Effector memory CD8-positive, alpha-beta T cell (primary cell): ENCODE data around the gene CD47.

Experiments used
- ATAC-seq: fragments of 150-1000 bp; cut with Tn5 transposase; replicated peaks from 2 replicates; pipeline ENCODE4 v1.10.0; 2021; ENCODE audit warnings: mild to moderate bottlenecking, moderate library complexity
- DNase-seq, 3 experiments: peaks; one replicate each; pipeline ENCODE4 v3.0.0; 2021
- H3K27ac Mint-ChIP-seq, 2 donors: one replicate each; pipeline ENCODE4 v1.8.0; 2022; ENCODE audit warnings: mild to moderate bottlenecking in 2 of 2, mixed read lengths in 2 of 2, moderate library complexity in 2 of 2
- H3K27me3 Mint-ChIP-seq, 2 donors: one replicate each; pipeline ENCODE4 v1.8.0; 2022; ENCODE audit warnings: mixed read lengths in 2 of 2
- H3K36me3 Mint-ChIP-seq: one replicate; pipeline ENCODE4 v1.8.0; 2022; ENCODE audit warnings: mild to moderate bottlenecking, moderate library complexity, mixed read lengths; ENCODE audit not compliant: insufficient read depth
- H3K4me1 Mint-ChIP-seq, 2 donors: one replicate each; pipeline ENCODE4 v1.8.0; 2022; ENCODE audit warnings: low read depth in 2 of 2, mixed read lengths in 2 of 2
- H3K4me3 Mint-ChIP-seq, 2 donors: one replicate each; pipeline ENCODE4 v1.8.0; 2022; ENCODE audit warnings: mild to moderate bottlenecking in 2 of 2, mixed read lengths in 2 of 2, moderate library complexity in 2 of 2
- H3K9me3 Mint-ChIP-seq, 2 donors: one replicate each; pipeline ENCODE4 v1.8.0; 2022; ENCODE audit warnings: mixed read lengths in 2 of 2

The CD47 gene

DNA sequence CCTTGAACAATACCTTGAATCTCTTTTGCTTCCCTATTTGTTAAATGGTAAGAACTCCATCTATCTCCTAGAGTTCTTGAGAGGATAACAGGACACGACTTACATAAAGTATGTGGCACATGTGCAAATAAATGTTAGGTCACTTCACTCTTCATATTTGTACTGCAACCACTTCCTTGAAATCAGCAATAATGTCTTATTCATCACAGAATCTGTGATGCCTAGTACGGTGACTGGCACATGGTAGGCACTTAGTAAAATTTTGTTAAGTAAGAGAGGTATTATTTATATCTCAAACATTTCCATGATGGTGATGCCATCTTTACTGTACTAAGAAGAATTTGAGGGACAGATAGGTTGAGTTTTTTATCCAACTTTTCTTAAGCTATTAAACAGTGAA lies 14.3 kb downstream of the CD47 start:
- no peaks in the 10 kb centered on the region for H3K9me3 Mint-ChIP-seq
- H3K36me3 Mint-ChIP-seq: peaks cover 36% of the 10 kb centered on the region
- DNase-seq: no peak
- peak overlapping the region in 1 of 2 donors; percentile 74 for H3K27ac Mint-ChIP-seq
- H3K4me1 Mint-ChIP-seq: peaks cover 54 to 73% of the 10 kb centered on the region in 2 donors
- no peak overlapping the region for H3K4me3 Mint-ChIP-seq
- no peak for ATAC-seq
- no peaks in the 10 kb centered on the region for H3K27me3 Mint-ChIP-seq

DNA sequence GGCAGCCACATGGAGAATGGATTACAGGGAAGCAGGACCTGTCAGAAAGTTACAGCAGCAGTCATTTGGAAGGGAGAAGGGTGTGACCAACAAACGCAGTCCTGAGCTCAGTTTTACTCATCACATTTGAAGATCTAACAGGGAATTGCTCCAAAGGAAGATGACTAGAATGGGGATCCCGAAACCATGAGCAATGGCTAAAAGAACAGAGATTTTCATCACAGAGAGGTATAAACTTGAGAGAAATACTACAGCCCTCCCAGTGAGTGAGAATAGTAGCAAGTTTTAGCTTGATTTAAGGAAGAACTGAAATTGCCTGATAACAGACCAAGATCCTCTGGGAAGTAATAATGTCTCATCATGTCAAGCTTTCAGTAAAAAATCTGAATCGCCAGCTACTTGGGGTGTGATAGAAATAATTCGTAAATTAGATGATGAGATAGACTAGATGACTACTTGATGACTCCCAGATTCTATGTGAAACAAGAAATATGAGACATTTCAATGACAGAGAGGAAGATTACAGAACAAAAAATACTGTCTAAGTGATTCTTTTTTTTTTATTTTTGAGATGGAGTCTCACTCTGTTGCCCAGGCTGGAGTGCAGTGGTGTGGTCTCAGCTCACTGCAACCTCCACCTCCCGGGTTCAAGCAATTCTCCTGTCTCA lies 16.9 kb downstream of the CD47 start:
- H3K4me3 Mint-ChIP-seq: peak overlapping the region; percentile 4 to 7

DNA sequence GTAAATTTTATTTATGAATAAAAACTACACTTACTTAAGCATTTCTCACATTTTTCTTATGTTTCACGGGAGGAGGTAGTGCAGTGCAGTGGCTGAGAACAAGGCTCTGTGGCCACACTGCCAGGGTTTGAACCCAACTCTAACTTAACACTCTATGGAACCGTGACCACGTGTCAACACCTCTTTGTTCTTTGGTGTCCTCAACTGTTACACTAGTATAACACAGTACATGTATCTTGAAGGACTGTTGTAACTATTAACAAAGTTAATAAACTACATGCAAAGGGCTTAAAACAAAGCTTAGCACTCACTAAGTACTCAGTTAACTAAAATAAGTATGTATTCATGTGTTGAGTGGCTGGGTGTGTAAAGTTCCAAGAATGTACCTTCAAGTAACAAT lies 19.5 kb downstream of the CD47 start:
- DNase-seq (peak in 2 of 3 experiments; percentile 10 to 23), ATAC-seq (peak; percentile 96)
- peaks cover 36% of the 10 kb centered on the region for H3K36me3 Mint-ChIP-seq

More for the DNA sequence above, 16.9 kb downstream of the CD47 start:
- Mint-ChIP-seq H3K36me3 (peaks cover 43% of the 10 kb centered on the region), H3K9me3 (no peaks in the 10 kb centered on the region), H3K27me3 (no peaks in the 10 kb centered on the region), H3K4me1 (peaks cover 54 to 82% of the 10 kb centered on the region in 2 donors), H3K27ac (peak overlapping the region; percentile 47 to 74)
- no peak for DNase-seq
- no peak for ATAC-seq

DNA sequence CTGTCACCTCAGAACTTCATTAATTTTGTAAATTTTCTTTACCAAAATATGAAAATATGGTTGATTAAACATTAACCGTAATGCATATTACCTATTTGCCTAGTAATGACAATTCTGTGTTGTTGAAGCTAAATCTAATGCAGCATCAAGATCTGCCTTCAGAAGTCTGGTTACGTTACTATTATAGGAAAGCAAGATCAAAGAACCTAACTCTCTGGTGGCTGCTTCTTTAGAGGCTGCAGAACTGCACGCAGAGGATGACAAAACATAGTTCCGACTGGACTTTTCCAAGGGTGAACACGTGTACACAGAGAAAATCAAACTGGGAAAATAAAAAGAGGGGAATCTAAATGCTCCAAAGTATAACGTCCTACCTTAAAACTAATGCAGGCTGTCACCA lies 20.5 kb downstream of the CD47 start:
- ATAC-seq: no peak
- no peak overlapping the region for H3K4me3 Mint-ChIP-seq
- H3K27ac Mint-ChIP-seq: peak overlapping the region in 1 of 2 donors; percentile 3
- peaks cover 38% of the 10 kb centered on the region for H3K36me3 Mint-ChIP-seq
- H3K4me1 Mint-ChIP-seq: peaks cover 52 to 78% of the 10 kb centered on the region in 2 donors
- no peaks in the 10 kb centered on the region for H3K9me3 Mint-ChIP-seq
- H3K27me3 Mint-ChIP-seq: no peaks in the 10 kb centered on the region
- DNase-seq: no peak

More for the DNA sequence above, 19.5 kb downstream of the CD47 start:
- no peaks in the 10 kb centered on the region for H3K9me3 Mint-ChIP-seq
- no peaks in the 10 kb centered on the region for H3K27me3 Mint-ChIP-seq
- H3K27ac Mint-ChIP-seq: peak overlapping the region; percentile 20 to 74
- H3K4me3 Mint-ChIP-seq: peak overlapping the region in 1 of 2 donors; percentile 18
- peaks cover 54 to 77% of the 10 kb centered on the region in 2 donors for H3K4me1 Mint-ChIP-seq

DNA sequence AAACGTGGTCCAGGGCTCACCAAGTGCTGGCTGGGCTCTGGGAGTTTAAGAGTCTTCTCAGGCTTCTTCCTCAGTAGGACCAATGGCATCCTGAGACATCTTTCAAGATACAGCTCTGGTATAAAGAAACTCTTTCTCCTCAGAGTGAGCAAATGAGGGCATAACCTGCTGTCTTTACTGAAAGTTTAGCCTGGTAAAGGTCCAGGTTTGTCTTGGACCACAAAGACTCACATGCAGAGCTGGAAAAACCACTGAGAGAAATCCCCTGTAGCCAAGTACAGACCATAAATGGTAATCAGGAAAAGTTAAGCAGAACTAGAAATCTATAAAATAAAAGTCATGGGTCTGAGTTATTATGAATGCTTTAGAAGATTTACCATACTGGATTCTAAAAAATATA lies 23.1 kb downstream of the CD47 start:
- Mint-ChIP-seq H3K36me3 (peaks cover 43% of the 10 kb centered on the region), H3K27ac (peak overlapping the region; percentile 29 to 82), H3K4me3 (no peak overlapping the region)

DNA sequence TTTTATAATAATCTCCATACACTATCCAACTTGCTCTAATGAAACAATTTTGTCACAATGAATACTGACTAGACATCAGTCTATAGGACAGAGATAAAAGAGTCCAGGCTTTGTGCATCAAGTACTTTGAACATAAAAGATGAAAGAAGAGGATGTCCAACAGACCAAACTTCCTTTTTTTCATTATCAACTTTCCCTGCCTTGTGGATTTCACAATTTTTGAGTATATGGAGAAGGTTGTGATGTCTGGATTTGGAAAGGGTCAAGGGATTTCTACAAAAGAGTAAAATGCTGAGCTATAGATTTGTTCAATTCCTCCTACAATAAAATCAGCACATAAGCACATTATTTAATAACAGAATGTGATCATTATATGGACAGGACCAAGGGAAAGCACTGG lies 25.7 kb downstream of the CD47 start:
- H3K9me3 Mint-ChIP-seq: no peaks in the 10 kb centered on the region
- ATAC-seq: no peak
- H3K4me3 Mint-ChIP-seq: peak overlapping the region in 1 of 2 donors; percentile 63
- DNase-seq: no peak
- H3K4me1 Mint-ChIP-seq: peaks cover 35 to 72% of the 10 kb centered on the region in 2 donors
- no peaks in the 10 kb centered on the region for H3K27me3 Mint-ChIP-seq
- H3K27ac Mint-ChIP-seq: peak overlapping the region in 1 of 2 donors; percentile 81
- peaks cover 49% of the 10 kb centered on the region for H3K36me3 Mint-ChIP-seq

More for the DNA sequence above, 23.1 kb downstream of the CD47 start:
- Mint-ChIP-seq H3K4me1 (peaks cover 43 to 75% of the 10 kb centered on the region in 2 donors), H3K9me3 (no peaks in the 10 kb centered on the region), H3K27me3 (no peaks in the 10 kb centered on the region)
- ATAC-seq: no peak
- DNase-seq: no peak

DNA sequence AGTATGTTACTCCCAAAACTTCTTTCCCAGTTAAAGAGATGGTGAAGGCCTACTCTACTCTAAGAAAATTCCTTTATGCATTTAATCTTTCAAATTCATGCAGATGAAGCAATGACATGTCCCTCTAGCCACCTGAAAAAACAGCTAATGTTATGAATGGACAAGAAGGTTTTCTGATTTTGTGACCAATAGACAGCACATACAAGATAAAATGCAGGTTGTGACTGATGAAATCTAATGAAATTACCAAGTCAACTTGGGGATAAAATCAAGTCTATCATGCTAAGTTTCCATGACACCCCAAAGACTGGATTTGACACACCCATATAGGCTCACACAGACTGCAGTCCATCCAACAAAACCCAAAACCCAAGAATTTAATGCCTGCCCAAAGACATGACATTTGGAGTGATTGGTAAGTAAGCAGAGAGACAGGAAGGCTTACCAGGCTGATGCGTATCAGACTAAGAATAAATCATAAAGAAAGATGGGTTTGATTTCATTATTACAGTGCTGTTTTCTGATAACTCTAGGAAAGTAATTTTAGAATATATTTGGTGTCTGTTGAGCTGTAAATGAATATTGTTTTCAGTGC lies 26.4 kb downstream of the CD47 start:
- ATAC-seq (no peak), DNase-seq (no peak)
- Mint-ChIP-seq H3K4me3 (peak overlapping the region in 1 of 2 donors; percentile 19), H3K27ac (peak overlapping the region; percentile 45 to 55), H3K36me3 (peaks cover 49% of the 10 kb centered on the region), H3K9me3 (no peaks in the 10 kb centered on the region), H3K4me1 (peaks cover 38 to 72% of the 10 kb centered on the region in 2 donors), H3K27me3 (no peaks in the 10 kb centered on the region)

DNA sequence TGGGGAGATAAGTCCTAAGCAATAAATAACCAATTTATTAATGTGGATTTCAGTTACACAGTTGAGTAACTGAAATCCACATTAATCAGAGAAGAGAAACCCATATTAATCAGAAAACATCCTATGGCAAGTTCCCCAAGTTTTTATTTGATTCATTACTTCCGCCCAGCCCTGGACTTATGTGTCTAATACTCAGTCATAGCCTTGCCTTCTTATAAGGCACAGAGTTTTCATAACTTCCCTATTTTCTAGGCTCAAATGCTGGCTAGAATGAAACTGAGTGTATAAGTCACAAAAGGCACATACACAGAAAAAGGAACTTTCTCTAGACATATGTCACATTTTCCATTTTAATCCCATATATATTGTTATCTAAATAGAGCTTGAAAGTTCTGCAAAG lies 28.8 kb downstream of the CD47 start:
- no peak for DNase-seq
- Mint-ChIP-seq H3K36me3 (peaks cover 59% of the 10 kb centered on the region), H3K4me3 (no peak overlapping the region), H3K4me1 (peaks cover 30 to 66% of the 10 kb centered on the region in 2 donors), H3K27ac (peak overlapping the region in 1 of 2 donors; percentile 35), H3K9me3 (no peaks in the 10 kb centered on the region), H3K27me3 (no peaks in the 10 kb centered on the region)
- ATAC-seq: no peak

DNA sequence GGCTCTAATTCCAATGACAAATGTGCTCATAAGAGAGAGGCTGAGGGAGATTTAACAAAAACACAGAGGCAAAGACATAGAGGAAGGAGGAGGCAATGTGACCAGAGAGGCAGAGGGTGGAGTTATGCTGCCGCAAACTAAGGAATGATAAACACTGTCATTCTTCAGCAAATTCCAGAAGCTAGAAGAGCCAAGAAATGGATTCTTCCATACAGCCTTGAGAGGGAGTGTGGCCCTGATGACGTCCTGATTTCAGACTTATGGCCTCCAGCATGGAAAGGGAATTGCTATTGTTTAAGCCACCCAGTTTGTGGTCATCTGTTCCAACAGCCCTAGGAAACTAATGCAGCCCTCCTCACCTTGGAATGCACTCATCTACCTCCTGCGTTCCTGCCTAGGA lies 30.5 kb downstream of the CD47 start:
- ATAC-seq: no peak
- Mint-ChIP-seq H3K9me3 (no peaks in the 10 kb centered on the region), H3K36me3 (peaks cover 69% of the 10 kb centered on the region), H3K4me1 (peaks cover 30 to 64% of the 10 kb centered on the region in 2 donors), H3K27ac (peak overlapping the region; percentile 0 to 83), H3K4me3 (no peak overlapping the region), H3K27me3 (no peaks in the 10 kb centered on the region)
- no peak for DNase-seq

DNA sequence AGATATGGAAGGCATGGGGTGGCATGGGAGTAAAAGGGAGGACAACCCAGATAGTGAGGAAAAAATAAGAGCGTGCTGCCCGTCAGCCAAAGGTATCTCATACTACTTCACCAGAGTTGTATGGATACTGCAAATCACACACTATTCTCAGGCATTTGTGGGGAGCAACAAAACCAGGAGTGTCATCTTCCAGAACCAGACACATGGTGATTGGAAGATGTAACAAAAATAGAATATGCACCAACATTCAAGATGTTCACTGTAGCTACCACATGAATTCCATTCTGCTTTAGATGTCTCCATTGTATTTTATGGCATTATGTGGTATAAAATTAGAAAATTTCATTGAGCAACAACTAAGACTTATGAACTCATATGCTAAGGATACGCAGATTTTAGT lies 34.9 kb downstream of the CD47 start:
- no peak overlapping the region for H3K27ac Mint-ChIP-seq

DNA sequence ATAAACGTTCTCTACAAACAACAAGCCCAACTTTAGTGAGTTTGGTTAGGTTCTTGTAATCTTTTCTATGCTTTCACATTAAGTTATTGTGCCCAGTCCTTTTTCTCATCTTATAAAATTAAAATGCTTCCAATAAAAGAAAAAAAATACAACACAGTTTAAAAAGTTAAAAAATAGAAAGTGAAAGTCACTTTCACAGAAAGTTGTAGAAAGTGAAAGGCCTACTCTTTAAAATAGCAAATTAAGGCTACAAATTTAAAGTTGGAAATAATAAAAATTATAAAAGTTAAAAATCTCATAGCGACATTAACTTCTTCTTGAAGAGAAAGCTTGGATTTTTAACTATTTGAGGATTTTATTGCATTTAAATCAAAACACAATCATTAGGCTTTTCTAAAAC lies 35.9 kb downstream of the CD47 start:
- Mint-ChIP-seq H3K9me3 (no peaks in the 10 kb centered on the region), H3K36me3 (peaks cover 79% of the 10 kb centered on the region), H3K4me1 (peaks cover 26 to 48% of the 10 kb centered on the region in 2 donors), H3K27me3 (no peaks in the 10 kb centered on the region), H3K27ac (peak overlapping the region in 1 of 2 donors; percentile 17), H3K4me3 (no peak overlapping the region)
- ATAC-seq (no peak), DNase-seq (no peak)

More for the DNA sequence above, 34.9 kb downstream of the CD47 start:
- no peak for DNase-seq
- Mint-ChIP-seq H3K36me3 (peaks cover 82% of the 10 kb centered on the region), H3K9me3 (no peaks in the 10 kb centered on the region), H3K4me1 (peaks cover 33 to 55% of the 10 kb centered on the region in 2 donors), H3K27me3 (no peaks in the 10 kb centered on the region), H3K4me3 (no peak overlapping the region)
- no peak for ATAC-seq

DNA sequence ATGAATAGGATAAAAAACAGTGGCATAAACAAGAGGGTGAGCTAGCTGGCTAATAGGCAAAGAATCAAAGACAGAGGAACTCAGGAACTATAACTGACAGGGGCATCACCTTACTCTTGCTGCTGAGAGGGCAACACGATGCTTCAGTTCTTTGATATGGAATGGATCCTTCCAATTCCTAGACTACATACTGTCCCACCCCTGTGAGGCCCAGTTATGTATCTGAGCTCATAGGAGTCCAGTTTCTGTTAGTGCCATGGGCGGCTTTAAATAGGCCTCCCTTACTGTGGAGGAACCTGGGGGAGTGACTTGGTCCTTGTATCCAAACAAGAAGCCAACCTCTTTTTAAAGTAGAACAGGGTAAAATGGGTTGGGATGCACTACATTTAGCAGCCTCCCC lies 37.3 kb downstream of the CD47 start:
- ATAC-seq: no peak
- DNase-seq: no peak
- H3K4me1 Mint-ChIP-seq: peaks cover 25 to 44% of the 10 kb centered on the region in 2 donors
- H3K36me3 Mint-ChIP-seq: peaks cover 80% of the 10 kb centered on the region
- H3K27ac Mint-ChIP-seq: peak overlapping the region; percentile 31 to 74
- H3K9me3 Mint-ChIP-seq: no peaks in the 10 kb centered on the region
- H3K4me3 Mint-ChIP-seq: no peak overlapping the region
- no peaks in the 10 kb centered on the region for H3K27me3 Mint-ChIP-seq

DNA sequence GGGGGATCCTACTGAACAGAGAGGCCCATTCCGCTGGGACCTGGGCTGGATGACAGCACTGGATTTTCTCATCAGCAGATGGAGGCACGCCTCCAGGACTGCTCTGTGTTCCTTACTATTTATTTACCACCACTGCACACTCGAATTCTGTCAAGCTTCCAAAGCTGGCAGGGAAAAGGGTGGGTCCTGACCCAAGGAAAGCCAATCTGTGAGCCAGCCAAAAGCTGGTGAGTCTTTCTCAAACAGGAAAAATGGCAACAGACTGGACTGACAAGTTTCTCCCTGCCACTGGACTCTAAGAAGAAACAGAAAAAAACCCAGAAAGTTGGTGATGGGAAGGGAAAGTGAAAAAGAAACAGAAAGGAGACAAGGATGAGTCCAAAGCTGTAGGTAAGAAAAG lies 37.8 kb downstream of the CD47 start:
- H3K36me3 Mint-ChIP-seq: peaks cover 80% of the 10 kb centered on the region
- H3K4me3 Mint-ChIP-seq: no peak overlapping the region
- no peaks in the 10 kb centered on the region for H3K27me3 Mint-ChIP-seq

DNA sequence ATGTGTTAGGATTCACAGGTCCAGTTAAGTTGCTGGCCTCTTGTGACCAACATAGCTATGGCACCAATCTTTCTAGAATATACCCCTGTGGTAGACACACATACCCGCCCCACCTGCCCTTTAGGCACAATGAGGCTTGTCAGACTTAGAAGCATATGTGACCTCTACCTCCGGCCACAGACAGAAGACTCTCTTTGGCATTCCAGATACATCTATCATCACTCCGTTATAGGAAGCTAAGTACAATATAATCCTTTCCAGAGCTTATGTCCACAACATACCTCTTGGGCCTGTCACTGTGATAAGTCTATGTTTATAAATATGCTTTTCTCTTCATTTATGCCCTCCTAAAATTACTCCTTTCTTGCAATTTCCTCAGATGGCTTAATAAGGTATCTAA lies 39.8 kb downstream of the CD47 start:
- H3K4me3 Mint-ChIP-seq: no peak overlapping the region
- H3K27ac Mint-ChIP-seq: peak overlapping the region; percentile 48 to 60
- no peaks in the 10 kb centered on the region for H3K27me3 Mint-ChIP-seq
- no peaks in the 10 kb centered on the region for H3K9me3 Mint-ChIP-seq
- no peak for DNase-seq
- peaks cover 81% of the 10 kb centered on the region for H3K36me3 Mint-ChIP-seq
- ATAC-seq: no peak
- peaks cover 23 to 45% of the 10 kb centered on the region in 2 donors for H3K4me1 Mint-ChIP-seq

More for the DNA sequence above, 37.8 kb downstream of the CD47 start:
- no peak for DNase-seq
- H3K9me3 Mint-ChIP-seq: no peaks in the 10 kb centered on the region
- peaks cover 22 to 43% of the 10 kb centered on the region in 2 donors for H3K4me1 Mint-ChIP-seq
- no peak for ATAC-seq
- peak overlapping the region; percentile 31 to 74 for H3K27ac Mint-ChIP-seq
